SJCRH30 (cell line): Measurements from ENCODE around the gene RBBP5. TPM values are rescaled to one million over a fixed set of nuclear protein-coding genes. Genes with fewer than 3 reads are reported as not detected.

ENCODE experiments used
- DNase-seq, 2 experiments: peaks; one replicate each; pipeline ENCODE4 v3.0.0-alpha.2; 2015 to 2020
- H3K27ac ChIP-seq: fragments of 250-450 bp; sonication (Bioruptor Pico); 2 replicates; pipeline ENCODE4 v1.5.1; 2020; ENCODE audit warnings: mild to moderate bottlenecking, moderate library complexity
- H3K27me3 ChIP-seq: fragments of 250-450 bp; sonication (Bioruptor Pico); 2 replicates; pipeline ENCODE4 v1.5.1; 2020; ENCODE audit warnings: mild to moderate bottlenecking, moderate library complexity
- H3K36me3 ChIP-seq: fragments of 250-450 bp; sonication (Bioruptor Pico); 2 replicates; pipeline ENCODE4 v1.5.1; 2020; ENCODE audit warnings: mild to moderate bottlenecking, moderate library complexity
- H3K4me1 ChIP-seq: fragments of 250-450 bp; sonication (Bioruptor Pico); 2 replicates; pipeline ENCODE4 v1.5.1; 2020; ENCODE audit warnings: mild to moderate bottlenecking, moderate library complexity
- H3K4me3 ChIP-seq: fragments of 250-450 bp; sonication (Bioruptor Pico); 2 replicates; pipeline ENCODE4 v1.5.1; 2020; ENCODE audit warnings: mild to moderate bottlenecking, moderate library complexity
- H3K9me3 ChIP-seq: fragments of 250-450 bp; sonication (Bioruptor Pico); replicated peaks from 2 replicates; pipeline ENCODE4 v1.5.1; 2020; ENCODE audit warnings: mild to moderate bottlenecking, moderate library complexity
- total RNA-seq: library from RNA; depleted of rRNA; stranded (reverse); fragments of >200 nt; shearing (Covaris generic); gene quantifications from 2 replicates; pipeline ENCODE4 v1.2.3, GENCODE V29; 2014

The RBBP5 gene
- total RNA-seq, 1 experiment from 2014 or later: 33.8 TPM

DNA sequence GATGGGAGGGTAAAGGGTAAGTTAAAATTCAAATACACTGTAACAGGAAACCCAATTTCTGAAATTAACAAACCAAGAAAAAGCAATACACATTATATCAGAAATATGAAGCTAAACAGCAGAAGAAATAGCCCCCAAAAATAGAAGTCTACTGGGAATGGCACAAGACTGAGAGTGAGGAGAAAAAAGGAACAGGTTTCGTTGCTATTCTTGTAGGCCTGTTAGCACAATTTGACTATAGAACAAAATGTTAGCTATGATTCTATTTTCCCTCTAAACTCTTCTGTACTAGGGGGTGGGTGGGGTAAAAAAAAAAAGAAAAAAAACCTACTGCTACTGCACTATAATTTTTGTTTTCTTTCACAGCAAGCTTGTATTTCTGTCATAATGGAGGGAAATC is 12.5 kb downstream of the RBBP5 start:
- no peaks in the 10 kb centered on the region for H3K9me3 ChIP-seq
- H3K27ac ChIP-seq: no peak overlapping the region
- H3K36me3 ChIP-seq: peaks cover 54% of the 10 kb centered on the region
- H3K4me1 ChIP-seq: no peaks in the 10 kb centered on the region
- H3K27me3 ChIP-seq: no peaks in the 10 kb centered on the region
- H3K4me3 ChIP-seq: no peak overlapping the region
- no peak for DNase-seq

DNA sequence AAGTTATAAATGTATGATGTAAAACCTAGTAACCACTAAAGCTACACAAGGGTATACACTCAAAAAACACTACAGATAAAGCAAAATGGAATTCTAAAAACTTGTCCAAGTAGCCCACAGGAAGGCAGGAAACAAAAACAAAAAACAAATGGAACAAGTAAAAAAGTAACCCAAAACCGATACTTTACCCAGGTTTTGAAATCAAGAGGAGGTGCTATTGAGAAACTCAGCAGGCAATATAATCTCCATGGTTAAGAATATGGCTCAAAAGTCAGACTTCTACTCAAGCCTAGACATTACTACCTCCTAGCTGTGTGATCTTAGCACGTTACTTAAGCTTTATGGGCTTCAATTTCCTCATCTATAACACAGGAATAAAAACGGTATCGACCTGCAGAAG is 13.3 kb downstream of the RBBP5 start:
- Histone ChIP-seq H3K27me3 (no peaks in the 10 kb centered on the region), H3K4me1 (no peaks in the 10 kb centered on the region), H3K9me3 (no peaks in the 10 kb centered on the region), H3K4me3 (no peak overlapping the region), H3K36me3 (peaks cover 57% of the 10 kb centered on the region), H3K27ac (no peak overlapping the region)
- DNase-seq: no peak

DNA sequence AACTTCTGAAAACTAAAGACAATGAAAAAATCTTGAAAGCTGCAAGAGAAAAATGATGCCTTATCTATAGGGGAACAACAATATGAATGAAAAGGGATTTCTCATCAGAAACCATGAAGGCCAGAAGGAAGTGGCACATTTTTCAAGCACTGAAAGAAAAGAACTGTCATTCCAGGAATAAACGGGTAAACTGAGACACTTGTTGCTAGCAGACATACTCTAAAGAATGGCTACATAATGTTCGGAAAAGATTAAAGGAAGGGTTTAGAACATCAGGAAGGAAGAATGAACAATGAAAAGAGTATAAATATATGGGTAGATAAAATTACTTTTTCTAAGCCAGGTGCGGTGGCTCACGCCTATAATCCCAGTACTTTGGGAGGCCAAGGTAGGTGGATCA is 14.5 kb downstream of the RBBP5 start:
- peaks cover 61% of the 10 kb centered on the region for H3K36me3 ChIP-seq
- no peaks in the 10 kb centered on the region for H3K9me3 ChIP-seq

GRCh38 chr1:205102404-205102803 is 19.4 kb downstream of the RBBP5 start:
- no peak for DNase-seq
- Histone ChIP-seq H3K27me3 (no peaks in the 10 kb centered on the region), H3K27ac (no peak overlapping the region), H3K9me3 (no peaks in the 10 kb centered on the region), H3K36me3 (peaks cover 89% of the 10 kb centered on the region), H3K4me3 (no peak overlapping the region), H3K4me1 (no peaks in the 10 kb centered on the region)

More for the DNA sequence above, 14.5 kb downstream of the RBBP5 start:
- no peaks in the 10 kb centered on the region for H3K27me3 ChIP-seq
- no peak for DNase-seq
- H3K4me1 ChIP-seq: no peaks in the 10 kb centered on the region
- H3K4me3 ChIP-seq: no peak overlapping the region
- H3K27ac ChIP-seq: no peak overlapping the region

GRCh38 chr1:205098242-205098641 is 23.5 kb downstream of the RBBP5 start:
- Histone ChIP-seq H3K9me3 (no peaks in the 10 kb centered on the region), H3K27me3 (no peaks in the 10 kb centered on the region), H3K36me3 (peaks cover 92% of the 10 kb centered on the region), H3K27ac (no peak overlapping the region), H3K4me3 (no peak overlapping the region), H3K4me1 (no peaks in the 10 kb centered on the region)
- no peak for DNase-seq

GRCh38 chr1:205095422-205095821 is 26.4 kb downstream of the RBBP5 start:
- no peak overlapping the region for H3K27ac ChIP-seq
- H3K4me1 ChIP-seq: no peaks in the 10 kb centered on the region
- no peak overlapping the region for H3K4me3 ChIP-seq
- no peak for DNase-seq
- peaks cover 90% of the 10 kb centered on the region for H3K36me3 ChIP-seq
- H3K27me3 ChIP-seq: no peaks in the 10 kb centered on the region
- no peaks in the 10 kb centered on the region for H3K9me3 ChIP-seq

DNA sequence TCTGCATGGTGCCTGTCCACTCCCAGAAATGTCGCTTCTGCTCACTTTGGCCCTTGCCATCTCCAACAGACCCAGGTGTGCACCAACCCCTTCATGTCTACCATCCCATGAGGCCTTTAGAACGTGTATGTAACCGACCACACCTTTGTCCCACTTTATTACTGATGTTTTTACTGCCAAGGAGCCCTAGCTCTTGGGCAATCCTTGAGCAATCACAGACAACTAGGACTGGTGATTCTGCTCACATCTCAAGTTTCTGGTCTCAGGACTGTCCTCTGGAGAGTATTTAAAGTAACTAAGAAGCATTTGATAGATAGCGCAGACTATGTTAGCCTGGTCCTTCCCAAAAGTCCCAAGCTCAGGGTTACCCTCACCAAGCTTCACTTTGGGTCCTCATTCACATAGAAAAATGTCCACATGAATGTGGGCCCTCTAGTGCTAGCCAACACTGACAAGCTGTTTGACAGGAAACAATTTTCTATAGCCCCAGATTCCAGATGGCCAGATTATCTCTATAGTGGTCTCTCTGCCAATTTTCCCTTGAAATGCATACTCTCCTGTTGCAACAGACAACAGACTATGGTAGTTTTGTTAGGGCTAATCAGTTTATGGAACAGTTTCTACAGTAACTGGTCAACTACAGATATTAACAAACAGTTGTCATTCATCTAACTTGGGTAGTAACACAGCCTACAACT is 30.6 kb downstream of the RBBP5 start:
- Histone ChIP-seq H3K9me3 (no peaks in the 10 kb centered on the region), H3K36me3 (peaks cover 65% of the 10 kb centered on the region), H3K27me3 (no peaks in the 10 kb centered on the region), H3K4me1 (no peaks in the 10 kb centered on the region), H3K27ac (no peak overlapping the region), H3K4me3 (no peak overlapping the region)
- no peak for DNase-seq

DNA sequence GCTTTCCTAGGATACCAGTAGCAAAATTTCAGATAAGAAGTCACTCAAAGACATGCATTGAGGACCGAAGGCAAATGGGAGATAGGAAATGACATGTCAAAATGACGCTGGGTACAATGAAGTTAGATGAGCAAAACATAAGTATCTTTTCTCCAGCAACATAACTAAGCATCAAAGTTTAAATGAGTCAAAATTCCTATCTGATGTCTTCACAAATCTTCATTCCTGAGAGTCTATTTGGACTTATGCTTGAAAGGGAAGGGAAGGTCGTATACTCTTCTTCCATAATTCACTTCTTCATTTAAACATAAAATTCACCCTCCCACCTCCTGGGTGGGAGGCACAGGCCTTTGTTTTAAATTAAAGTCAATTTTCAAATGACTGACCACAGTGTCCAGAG is 33.4 kb downstream of the RBBP5 start:
- Histone ChIP-seq H3K36me3 (peaks cover 54% of the 10 kb centered on the region), H3K4me3 (no peak overlapping the region), H3K27me3 (no peaks in the 10 kb centered on the region), H3K4me1 (no peaks in the 10 kb centered on the region), H3K9me3 (no peaks in the 10 kb centered on the region), H3K27ac (no peak overlapping the region)
- DNase-seq: no peak

DNA sequence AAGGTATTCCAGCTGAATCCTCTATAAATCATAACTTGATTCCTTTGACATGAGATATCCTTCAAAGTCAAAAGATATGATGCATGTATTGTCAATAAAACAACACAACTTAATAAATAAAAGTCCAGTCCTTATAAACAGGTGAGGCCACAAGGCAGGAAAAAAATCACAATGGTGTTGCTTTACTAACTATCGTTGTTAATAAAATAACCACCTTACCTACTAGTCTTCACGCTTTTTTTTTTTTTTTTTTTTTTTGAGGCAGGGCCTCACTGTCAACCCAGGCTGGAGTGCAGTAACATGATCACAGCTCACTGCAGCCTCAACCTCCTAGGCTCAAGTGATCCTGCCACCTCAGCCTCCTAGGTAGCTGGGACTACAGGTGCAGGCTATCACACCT is 37.4 kb downstream of the RBBP5 start, which contains the start of gene TMEM81:
Gene TMEM81, minus strand, starts transcription at position 101 of the 400 bp plus-strand sequence. CDS start 140 bp downstream, outside the sequence.
- Histone ChIP-seq H3K4me1 (no peaks in the 10 kb centered on the region), H3K27ac (no peak within 1 kb of the TSS), H3K9me3 (no peaks in the 10 kb centered on the region), H3K27me3 (no peaks in the 10 kb centered on the region), H3K36me3 (peaks cover 34% of the 10 kb centered on the region), H3K4me3 (no peak within 1 kb of the TSS)
- no peak for DNase-seq

DNA sequence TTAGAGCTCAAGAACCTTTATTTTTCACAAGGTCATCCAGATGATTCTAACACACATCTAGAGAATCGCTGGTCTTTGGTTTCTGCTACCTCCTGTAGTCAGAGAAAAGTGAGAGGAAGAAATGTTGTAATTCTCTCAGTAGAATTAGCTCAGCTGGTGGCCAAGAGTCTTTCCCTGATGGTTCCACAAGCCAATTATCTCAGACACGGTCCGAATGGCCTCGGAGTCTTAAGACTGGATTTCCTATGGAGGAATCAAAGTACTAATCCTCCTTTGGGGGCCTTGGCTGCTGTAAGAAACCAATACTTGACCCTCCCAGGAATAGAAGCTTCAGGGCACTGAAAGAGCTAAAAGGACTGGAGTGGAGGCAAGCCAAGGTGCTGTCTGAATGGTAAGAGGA is 39.3 kb downstream of the RBBP5 start:
- peaks cover 16% of the 10 kb centered on the region for H3K36me3 ChIP-seq
- no peaks in the 10 kb centered on the region for H3K9me3 ChIP-seq
- H3K4me1 ChIP-seq: no peaks in the 10 kb centered on the region; the same call in 1 of the 2 replicates
- H3K27ac ChIP-seq: no peak overlapping the region
- DNase-seq: no peak
- H3K27me3 ChIP-seq: no peaks in the 10 kb centered on the region
- H3K4me3 ChIP-seq: no peak overlapping the region

DNA sequence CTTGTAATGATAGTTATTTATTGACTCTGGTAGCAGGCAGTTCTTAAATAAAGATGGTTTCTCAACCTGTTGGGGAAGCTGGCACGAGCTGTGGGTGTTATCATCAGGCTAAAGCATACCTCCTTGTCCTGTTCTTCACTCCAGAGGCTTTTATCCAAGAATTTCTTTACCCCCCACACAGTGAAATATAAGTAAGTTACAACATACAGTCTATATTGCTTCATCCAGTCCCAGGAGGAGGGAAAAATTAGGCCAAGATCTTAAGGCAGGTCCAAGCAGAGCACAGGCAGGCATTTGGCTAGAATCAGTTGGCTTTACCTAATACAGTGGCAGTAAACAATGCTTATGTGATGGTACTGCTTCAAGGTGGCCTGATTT is 43.9 kb downstream of the RBBP5 start:
- no peaks in the 10 kb centered on the region for H3K27me3 ChIP-seq
- no peak for DNase-seq
- H3K27ac ChIP-seq: no peak overlapping the region
- no peaks in the 10 kb centered on the region for H3K9me3 ChIP-seq
- H3K4me1 ChIP-seq: peaks cover 17% of the 10 kb centered on the region
- H3K4me3 ChIP-seq: no peak overlapping the region
- no peaks in the 10 kb centered on the region for H3K36me3 ChIP-seq

DNA sequence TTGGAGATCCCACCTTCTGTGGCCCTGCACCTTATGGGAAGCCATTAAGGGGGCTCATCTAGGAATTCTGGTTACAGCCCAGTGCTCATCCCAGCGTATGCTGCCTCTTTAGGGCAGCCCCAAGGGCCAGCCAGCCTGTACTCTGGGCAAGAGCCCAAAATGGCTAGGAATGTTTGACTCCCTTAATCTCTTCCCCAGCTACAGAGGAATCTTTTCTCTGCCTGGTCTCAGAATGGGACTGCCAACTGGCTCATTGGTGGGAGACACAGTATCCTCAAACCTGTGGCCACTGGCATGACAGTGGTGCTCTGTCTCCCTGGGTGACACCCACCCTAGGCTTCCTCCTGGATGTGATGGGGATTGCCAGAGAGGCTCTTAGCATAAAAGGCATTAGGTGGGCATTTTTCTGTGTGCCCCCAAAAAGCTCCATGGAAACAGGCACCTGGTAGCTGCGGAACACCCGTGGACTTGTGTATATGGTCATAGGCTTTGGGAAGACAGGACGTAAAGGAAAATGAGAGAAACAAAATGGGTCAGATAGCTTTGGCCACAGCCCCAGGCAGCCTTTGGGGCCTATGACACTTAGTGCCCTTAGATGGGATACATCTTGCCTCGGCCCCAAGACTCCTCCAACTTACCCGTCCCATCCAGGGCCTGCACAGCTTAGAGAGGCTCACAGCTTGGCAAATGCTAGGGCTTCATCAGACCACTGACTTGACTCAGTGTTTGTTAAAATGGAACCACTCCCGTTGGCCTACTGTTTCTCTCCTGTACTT is 44.4 kb downstream of the RBBP5 start:
- peaks cover 17% of the 10 kb centered on the region for H3K4me1 ChIP-seq
- H3K9me3 ChIP-seq: no peaks in the 10 kb centered on the region
- no peak overlapping the region for H3K27ac ChIP-seq
- no peaks in the 10 kb centered on the region for H3K36me3 ChIP-seq
- no peak overlapping the region for H3K4me3 ChIP-seq
- no peak for DNase-seq
- H3K27me3 ChIP-seq: no peaks in the 10 kb centered on the region

DNA sequence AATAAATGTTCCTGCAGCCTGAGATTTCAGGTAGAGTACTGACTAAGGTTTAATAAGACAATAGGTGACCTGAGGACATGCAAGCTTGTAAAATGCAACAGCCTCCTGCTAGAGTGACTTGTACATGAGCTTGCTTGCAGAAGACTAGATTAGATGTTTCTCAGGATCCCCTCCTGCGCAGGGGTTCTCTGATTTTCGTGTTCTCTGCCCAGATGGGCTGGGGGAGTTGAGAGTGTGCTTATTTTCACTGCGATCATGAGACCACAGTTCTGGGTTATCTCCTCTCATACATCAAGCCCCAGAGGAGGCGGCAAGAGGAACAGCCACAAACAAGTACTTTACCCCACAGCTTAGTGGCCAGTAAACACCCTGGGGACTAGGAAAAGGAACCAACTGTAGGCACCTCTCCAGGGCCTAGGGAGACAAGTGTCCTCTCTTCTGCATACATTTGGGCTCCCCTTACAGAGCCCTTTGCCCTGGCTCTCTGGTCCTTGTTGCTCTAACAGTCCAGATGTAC is 45.5 kb downstream of the RBBP5 start:
- no peaks in the 10 kb centered on the region for H3K36me3 ChIP-seq
- DNase-seq: no peak
- no peaks in the 10 kb centered on the region for H3K9me3 ChIP-seq
- no peaks in the 10 kb centered on the region for H3K27me3 ChIP-seq
- no peak overlapping the region for H3K4me3 ChIP-seq
- H3K4me1 ChIP-seq: peaks cover 17% of the 10 kb centered on the region
- H3K27ac ChIP-seq: no peak overlapping the region

GRCh38 chr1:205075642-205076155 is 46.1 kb downstream of the RBBP5 start:
- peak; percentile 51 to 65 for DNase-seq
- Histone ChIP-seq H3K4me3 (no peak overlapping the region), H3K9me3 (no peaks in the 10 kb centered on the region), H3K27ac (no peak overlapping the region), H3K4me1 (peaks cover 17% of the 10 kb centered on the region), H3K36me3 (no peaks in the 10 kb centered on the region), H3K27me3 (no peaks in the 10 kb centered on the region)

- no peak for DNase-seq
- no peak overlapping the region for H3K4me3 ChIP-seq
- H3K9me3 ChIP-seq: no peaks in the 10 kb centered on the region
- H3K36me3 ChIP-seq: no peaks in the 10 kb centered on the region
- H3K27ac ChIP-seq: no peak overlapping the region
- H3K4me1 ChIP-seq: peaks cover 17% of the 10 kb centered on the region
- no peaks in the 10 kb centered on the region for H3K27me3 ChIP-seq
These were observed 47.3 kb downstream of the RBBP5 start for GRCh38 chr1:205074513-205074912.
